ENCODE measurements around the gene JPH3.

The JPH3 gene

DNA sequence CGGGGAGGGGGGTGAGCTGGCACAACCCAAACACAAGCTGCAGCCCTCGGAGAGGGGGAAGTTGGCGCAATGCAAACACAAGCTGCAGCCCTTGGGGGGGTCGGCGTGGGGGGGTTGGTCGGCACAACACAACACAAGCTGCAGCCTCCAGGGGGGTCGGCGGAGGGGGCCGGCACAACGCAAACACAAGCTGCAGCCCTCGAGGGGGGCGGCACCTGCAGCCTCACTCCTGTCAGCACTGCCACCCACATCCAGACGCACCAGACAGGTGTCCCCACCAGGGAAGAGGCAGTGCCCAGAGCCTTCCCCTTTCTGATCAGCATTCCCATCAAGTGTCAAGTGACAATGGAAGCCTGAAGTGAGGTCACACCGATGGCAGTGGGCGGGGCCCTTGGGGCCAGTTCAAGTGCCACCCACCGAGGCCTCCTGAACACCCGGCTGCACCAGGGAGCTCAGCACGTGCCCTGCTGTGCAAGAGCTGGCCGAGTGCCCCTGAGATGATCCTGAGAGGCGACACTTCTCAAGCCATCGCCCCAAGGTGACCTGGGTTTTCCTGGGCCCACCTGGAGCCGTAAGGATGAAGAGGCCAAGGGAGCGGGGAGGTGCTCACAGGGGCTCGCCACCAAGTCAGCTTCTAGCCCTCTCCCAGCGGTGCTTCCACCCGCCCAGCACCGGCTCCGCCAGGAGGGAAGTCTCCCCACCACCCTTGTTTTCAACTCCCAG lies 104.1 kb downstream of the JPH3 start:
- Histone ChIP-seq H3K27ac (ENCODE audit: low read depth, low read length) (no peak overlapping the region), H3K9ac (ENCODE audit: low read depth in 1 of 2, low read length in 2 of 2) (no peak overlapping the region), H3K27me3 (ENCODE audit: control insufficient read depth in 1 of 2, insufficient read depth in 2 of 2, low read length in 2 of 2) (no peaks in the 10 kb centered on the region), H3K9me3 (ENCODE audit: control insufficient read depth in 1 of 2, low read length in 2 of 2) (no peaks in the 10 kb centered on the region), H3K4me3 (ENCODE audit: low read depth in 1 of 2, low read length in 2 of 2) (no peak overlapping the region), H3K4me1 (ENCODE audit: control insufficient read depth in 1 of 2, insufficient read depth in 2 of 2, low read length in 2 of 2) (peaks cover 0 to 3% of the 10 kb centered on the region in 2 donors), H3K36me3 (ENCODE audit: control insufficient read depth in 1 of 2, insufficient read depth in 2 of 2, low read length in 2 of 2) (peaks cover 13 to 64% of the 10 kb centered on the region in 2 donors)

DNA sequence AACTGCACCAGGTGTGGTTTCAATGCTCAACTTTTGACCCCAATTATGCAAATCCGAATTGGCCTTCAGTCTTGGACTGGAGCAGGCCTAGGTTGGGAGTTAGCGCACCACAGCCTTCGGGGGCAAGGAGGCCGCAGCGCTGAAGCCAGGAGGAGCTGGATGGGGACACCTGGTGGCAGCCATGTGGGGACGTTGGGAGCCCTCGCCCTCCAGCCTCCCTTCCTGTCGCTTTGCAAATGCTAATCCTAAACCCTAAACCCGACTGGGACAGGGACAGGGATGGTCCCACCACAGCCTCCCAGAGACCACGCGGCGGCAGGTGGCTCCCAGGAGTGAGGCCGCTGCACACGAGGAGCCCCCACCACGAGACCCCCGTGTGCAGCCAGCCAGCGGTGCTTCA lies 104.8 kb downstream of the JPH3 start:
- no peak overlapping the region for H3K4me3 ChIP-seq (ENCODE audit: low read depth in 1 of 2, low read length in 2 of 2)
- H3K9me3 ChIP-seq (ENCODE audit: control insufficient read depth in 1 of 2, low read length in 2 of 2): no peaks in the 10 kb centered on the region
- peaks cover 11 to 59% of the 10 kb centered on the region in 2 donors for H3K36me3 ChIP-seq (ENCODE audit: control insufficient read depth in 1 of 2, insufficient read depth in 2 of 2, low read length in 2 of 2)
- H3K4me1 ChIP-seq (ENCODE audit: control insufficient read depth in 1 of 2, insufficient read depth in 2 of 2, low read length in 2 of 2): peaks cover 1 to 3% of the 10 kb centered on the region in 2 donors
- H3K27ac ChIP-seq (ENCODE audit: low read depth, low read length): no peak overlapping the region
- no peak overlapping the region for H3K9ac ChIP-seq (ENCODE audit: low read depth in 1 of 2, low read length in 2 of 2)
- H3K27me3 ChIP-seq (ENCODE audit: control insufficient read depth in 1 of 2, insufficient read depth in 2 of 2, low read length in 2 of 2): no peaks in the 10 kb centered on the region

DNA sequence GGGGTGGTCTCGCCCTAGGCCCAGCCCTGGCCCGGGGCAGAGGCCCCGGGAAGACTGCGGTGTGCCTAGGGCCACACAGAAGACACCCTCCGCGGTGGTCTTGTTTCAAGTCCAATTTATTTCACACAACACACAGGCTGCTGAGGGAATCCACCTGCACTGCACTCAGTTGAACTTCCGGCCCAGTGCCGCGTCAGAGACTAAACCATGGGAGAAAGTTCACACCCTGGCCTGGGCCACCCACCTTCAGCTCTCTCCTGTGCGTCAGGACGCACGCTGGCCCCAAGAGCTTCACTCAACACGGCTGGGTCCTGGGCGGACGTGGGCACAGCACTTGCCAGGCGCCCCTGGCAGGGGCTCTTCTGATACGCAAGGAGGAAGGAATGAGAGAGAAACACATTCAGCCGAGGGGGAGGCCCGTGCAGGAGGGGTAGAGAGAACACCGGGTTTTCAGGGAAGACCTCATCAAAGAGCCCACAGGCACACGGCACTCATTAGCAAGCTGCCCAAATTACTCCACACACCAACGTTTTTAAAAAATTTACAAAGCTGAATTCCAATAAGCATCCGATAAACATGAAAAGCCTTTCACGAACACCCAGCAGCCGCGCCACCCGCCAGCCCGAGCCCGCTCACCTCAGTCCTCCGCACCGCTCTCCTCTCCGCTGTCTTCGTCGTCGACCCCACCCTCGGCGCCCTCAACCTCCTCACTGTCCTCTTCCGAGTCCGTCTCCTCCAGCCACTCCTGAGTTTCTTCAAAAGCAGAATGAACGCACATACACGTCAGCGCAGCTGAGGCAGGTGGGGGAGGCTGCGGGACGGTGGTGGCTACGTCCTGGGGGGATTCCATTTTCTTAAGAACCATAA lies 105.6 kb downstream of the JPH3 start:
- no peak overlapping the region for H3K9ac ChIP-seq (ENCODE audit: low read depth in 1 of 2, low read length in 2 of 2)
- peaks cover 9% of the 10 kb centered on the region in 2 donors for H3K4me1 ChIP-seq (ENCODE audit: control insufficient read depth in 1 of 2, insufficient read depth in 2 of 2, low read length in 2 of 2)
- no peak overlapping the region for H3K4me3 ChIP-seq (ENCODE audit: low read depth in 1 of 2, low read length in 2 of 2)
- no peaks in the 10 kb centered on the region for H3K27me3 ChIP-seq (ENCODE audit: control insufficient read depth in 1 of 2, insufficient read depth in 2 of 2, low read length in 2 of 2)
- peaks cover 11 to 61% of the 10 kb centered on the region in 2 donors for H3K36me3 ChIP-seq (ENCODE audit: control insufficient read depth in 1 of 2, insufficient read depth in 2 of 2, low read length in 2 of 2)
- H3K9me3 ChIP-seq (ENCODE audit: control insufficient read depth in 1 of 2, low read length in 2 of 2): no peaks in the 10 kb centered on the region
- no peak overlapping the region for H3K27ac ChIP-seq (ENCODE audit: low read depth, low read length)

DNA sequence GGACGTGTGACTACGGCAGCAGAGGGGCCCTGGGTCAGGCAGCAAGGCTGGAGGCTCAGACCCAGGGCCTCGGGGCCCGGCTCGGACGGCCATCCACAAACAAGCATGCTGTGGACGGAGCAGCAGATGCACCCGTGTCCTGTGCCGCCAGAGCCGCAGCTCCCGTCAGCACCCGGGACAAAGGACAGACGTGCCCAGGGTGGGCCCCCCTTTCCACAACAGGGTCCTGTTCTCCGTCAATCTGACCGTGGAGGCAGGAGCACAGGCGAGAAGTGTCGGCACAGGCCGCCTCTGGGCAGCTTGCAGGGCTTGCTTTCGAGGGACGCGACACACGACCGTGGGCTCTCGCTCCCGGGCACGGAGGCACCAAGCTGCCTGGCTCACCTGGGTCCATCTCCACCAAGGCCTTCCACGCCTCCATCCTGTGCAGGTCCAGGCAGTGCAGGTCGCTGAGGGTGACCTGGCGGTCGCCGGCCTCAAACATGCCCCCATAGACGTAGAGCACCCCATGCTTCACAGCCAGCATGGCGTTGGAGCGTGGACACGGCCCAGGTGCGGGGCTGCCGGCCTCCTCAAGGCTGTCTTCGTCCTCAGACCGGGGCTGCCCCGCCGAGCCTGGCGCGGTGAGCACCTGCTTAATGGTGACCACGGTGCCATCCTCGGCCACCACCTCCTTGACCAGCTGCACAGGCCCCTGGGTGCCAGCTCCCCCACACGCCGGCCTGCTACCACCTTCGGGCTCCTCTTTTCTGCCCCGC lies 106.8 kb downstream of the JPH3 start:
- Histone ChIP-seq H3K9me3 (ENCODE audit: control insufficient read depth in 1 of 2, low read length in 2 of 2) (no peaks in the 10 kb centered on the region), H3K36me3 (ENCODE audit: control insufficient read depth in 1 of 2, insufficient read depth in 2 of 2, low read length in 2 of 2) (peaks cover 14 to 54% of the 10 kb centered on the region in 2 donors), H3K4me1 (ENCODE audit: control insufficient read depth in 1 of 2, insufficient read depth in 2 of 2, low read length in 2 of 2) (peaks cover 8 to 9% of the 10 kb centered on the region in 2 donors), H3K9ac (ENCODE audit: low read depth in 1 of 2, low read length in 2 of 2) (no peak overlapping the region), H3K27me3 (ENCODE audit: control insufficient read depth in 1 of 2, insufficient read depth in 2 of 2, low read length in 2 of 2) (no peaks in the 10 kb centered on the region), H3K27ac (ENCODE audit: low read depth, low read length) (no peak overlapping the region), H3K4me3 (ENCODE audit: low read depth in 1 of 2, low read length in 2 of 2) (no peak overlapping the region)

DNA sequence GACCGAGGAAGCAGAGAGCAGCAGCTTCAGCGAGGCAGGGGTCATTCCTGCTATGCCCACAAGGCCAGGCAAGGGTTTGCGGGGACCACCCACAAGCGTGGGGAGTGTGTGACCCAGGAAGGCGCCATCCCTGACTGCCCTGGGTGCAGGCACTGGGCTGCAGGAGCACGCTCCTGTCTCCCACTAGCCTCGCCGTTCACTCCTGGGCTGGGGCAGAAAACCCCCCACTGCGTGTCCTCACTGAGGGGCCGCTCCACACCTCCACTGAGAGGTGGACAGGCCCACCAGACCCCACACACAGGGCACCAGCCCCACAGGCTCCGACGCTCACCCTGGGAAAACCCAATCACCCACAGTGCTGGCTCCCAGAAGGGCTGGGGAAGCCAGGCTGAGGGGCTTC lies 107.4 kb downstream of the JPH3 start:
- no peak overlapping the region for H3K4me3 ChIP-seq (ENCODE audit: low read depth in 1 of 2, low read length in 2 of 2)
- no peak overlapping the region for H3K27ac ChIP-seq (ENCODE audit: low read depth, low read length)
- H3K9me3 ChIP-seq (ENCODE audit: control insufficient read depth in 1 of 2, low read length in 2 of 2): no peaks in the 10 kb centered on the region
- H3K4me1 ChIP-seq (ENCODE audit: control insufficient read depth in 1 of 2, insufficient read depth in 2 of 2, low read length in 2 of 2): peaks cover 8 to 9% of the 10 kb centered on the region in 2 donors
- H3K36me3 ChIP-seq (ENCODE audit: control insufficient read depth in 1 of 2, insufficient read depth in 2 of 2, low read length in 2 of 2): peaks cover 14 to 59% of the 10 kb centered on the region in 2 donors
- no peak overlapping the region for H3K9ac ChIP-seq (ENCODE audit: low read depth in 1 of 2, low read length in 2 of 2)
- no peaks in the 10 kb centered on the region for H3K27me3 ChIP-seq (ENCODE audit: control insufficient read depth in 1 of 2, insufficient read depth in 2 of 2, low read length in 2 of 2)

DNA sequence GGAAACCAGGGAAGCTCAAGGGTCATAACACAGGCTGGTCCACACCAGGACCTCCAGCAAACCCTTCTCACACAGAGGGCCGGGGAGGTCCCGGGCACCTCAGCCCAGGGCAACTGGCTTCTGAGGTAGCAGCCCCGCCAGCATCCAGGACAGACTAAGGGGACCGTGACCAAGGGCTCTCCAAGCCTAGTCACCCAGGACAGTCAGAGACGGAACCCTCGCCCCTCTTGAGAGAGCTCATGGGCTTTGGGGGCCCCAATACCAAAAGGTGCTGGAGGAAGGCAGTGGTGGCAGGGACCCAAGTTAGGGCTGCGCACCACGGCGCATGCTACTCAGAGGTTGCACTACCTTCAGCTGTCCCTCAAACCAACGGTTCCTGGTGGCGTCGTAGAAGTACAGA lies 108.6 kb downstream of the JPH3 start:
- Histone ChIP-seq H3K27ac (ENCODE audit: low read depth, low read length) (no peak overlapping the region), H3K27me3 (ENCODE audit: control insufficient read depth in 1 of 2, insufficient read depth in 2 of 2, low read length in 2 of 2) (no peaks in the 10 kb centered on the region), H3K36me3 (ENCODE audit: control insufficient read depth in 1 of 2, insufficient read depth in 2 of 2, low read length in 2 of 2) (peaks cover 14 to 69% of the 10 kb centered on the region in 2 donors), H3K4me1 (ENCODE audit: control insufficient read depth in 1 of 2, insufficient read depth in 2 of 2, low read length in 2 of 2) (peaks cover 8 to 9% of the 10 kb centered on the region in 2 donors), H3K4me3 (ENCODE audit: low read depth in 1 of 2, low read length in 2 of 2) (no peak overlapping the region), H3K9me3 (ENCODE audit: control insufficient read depth in 1 of 2, low read length in 2 of 2) (no peaks in the 10 kb centered on the region), H3K9ac (ENCODE audit: low read depth in 1 of 2, low read length in 2 of 2) (no peak overlapping the region)

DNA sequence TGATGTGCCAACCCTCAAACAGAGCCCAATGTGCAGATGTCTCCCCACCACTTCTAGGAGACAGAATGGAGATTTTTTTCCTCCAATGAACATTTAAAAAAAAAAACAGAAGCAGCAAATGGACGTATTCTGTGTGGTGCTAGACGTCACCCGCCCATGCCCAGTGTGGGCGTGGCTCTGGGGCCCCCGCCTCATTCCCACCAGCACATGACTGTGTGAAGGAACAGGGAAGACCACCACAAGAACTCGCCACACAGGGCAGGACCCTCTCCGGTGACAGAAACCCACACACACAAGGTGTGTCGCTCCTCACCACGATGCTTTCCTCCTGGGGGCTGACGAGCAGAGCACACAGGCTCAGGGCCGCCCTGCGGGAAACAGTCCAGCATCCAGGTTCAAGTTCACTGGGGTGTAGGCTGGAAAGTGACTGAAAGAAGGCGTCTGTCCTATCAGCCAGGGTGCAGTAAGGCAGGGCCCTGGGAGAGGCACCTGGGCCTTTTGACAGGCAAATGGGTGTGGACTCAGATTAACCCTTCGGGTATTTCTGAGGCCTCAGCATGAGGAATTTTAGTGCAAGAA lies 110.0 kb downstream of the JPH3 start:
- no peak overlapping the region for H3K4me3 ChIP-seq (ENCODE audit: low read depth in 1 of 2, low read length in 2 of 2)
- H3K27me3 ChIP-seq (ENCODE audit: control insufficient read depth in 1 of 2, insufficient read depth in 2 of 2, low read length in 2 of 2): no peaks in the 10 kb centered on the region
- H3K36me3 ChIP-seq (ENCODE audit: control insufficient read depth in 1 of 2, insufficient read depth in 2 of 2, low read length in 2 of 2): peaks cover 11 to 70% of the 10 kb centered on the region in 2 donors
- peaks cover 8 to 9% of the 10 kb centered on the region in 2 donors for H3K4me1 ChIP-seq (ENCODE audit: control insufficient read depth in 1 of 2, insufficient read depth in 2 of 2, low read length in 2 of 2)
- H3K9me3 ChIP-seq (ENCODE audit: control insufficient read depth in 1 of 2, low read length in 2 of 2): no peaks in the 10 kb centered on the region
- H3K9ac ChIP-seq (ENCODE audit: low read depth in 1 of 2, low read length in 2 of 2): no peak overlapping the region
- H3K27ac ChIP-seq (ENCODE audit: low read depth, low read length): no peak overlapping the region

DNA sequence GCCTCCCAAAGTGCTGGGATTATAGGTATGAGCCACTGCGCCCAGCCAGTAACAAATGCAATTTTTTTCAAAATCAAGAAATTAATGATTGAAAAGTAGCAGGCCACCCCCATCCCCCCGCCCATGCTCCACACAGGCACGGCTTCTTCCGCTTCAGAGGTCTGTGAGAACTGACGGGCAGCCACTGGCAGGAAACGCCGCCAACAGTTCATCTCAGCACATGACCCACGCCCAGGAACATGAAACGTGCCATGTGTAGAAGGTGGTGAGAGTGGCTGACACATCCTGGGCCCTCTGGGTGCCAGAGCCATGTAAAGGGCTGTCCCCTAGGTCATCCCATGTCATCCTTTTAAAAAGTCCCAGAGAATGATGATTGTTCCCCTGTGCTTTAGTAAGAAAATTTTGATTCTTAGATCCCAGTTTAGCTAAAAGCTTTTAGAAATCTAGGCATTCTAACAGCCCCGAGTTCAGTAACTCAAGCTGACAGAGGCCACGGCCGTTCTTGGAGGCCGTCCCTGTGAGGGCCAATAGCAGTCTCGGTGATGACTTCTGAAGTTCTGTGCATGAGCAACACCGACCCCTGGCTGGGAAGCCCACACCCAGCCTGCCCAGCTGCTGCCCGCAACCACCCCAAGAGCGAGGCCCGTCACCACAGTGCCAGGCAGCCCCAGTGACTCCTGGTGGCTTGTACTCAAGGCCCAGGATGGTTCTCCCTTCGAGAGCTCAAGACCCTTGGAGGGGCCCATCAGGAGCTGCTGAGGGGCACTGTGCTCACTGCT lies 111.3 kb downstream of the JPH3 start:
- peaks cover 11 to 64% of the 10 kb centered on the region in 2 donors for H3K36me3 ChIP-seq (ENCODE audit: control insufficient read depth in 1 of 2, insufficient read depth in 2 of 2, low read length in 2 of 2)
- no peaks in the 10 kb centered on the region for H3K9me3 ChIP-seq (ENCODE audit: control insufficient read depth in 1 of 2, low read length in 2 of 2)
- H3K4me1 ChIP-seq (ENCODE audit: control insufficient read depth in 1 of 2, insufficient read depth in 2 of 2, low read length in 2 of 2): peaks cover 8 to 9% of the 10 kb centered on the region in 2 donors
- no peaks in the 10 kb centered on the region for H3K27me3 ChIP-seq (ENCODE audit: control insufficient read depth in 1 of 2, insufficient read depth in 2 of 2, low read length in 2 of 2)
- no peak overlapping the region for H3K9ac ChIP-seq (ENCODE audit: low read depth in 1 of 2, low read length in 2 of 2)
- no peak overlapping the region for H3K4me3 ChIP-seq (ENCODE audit: low read depth in 1 of 2, low read length in 2 of 2)
- H3K27ac ChIP-seq (ENCODE audit: low read depth, low read length): no peak overlapping the region

DNA sequence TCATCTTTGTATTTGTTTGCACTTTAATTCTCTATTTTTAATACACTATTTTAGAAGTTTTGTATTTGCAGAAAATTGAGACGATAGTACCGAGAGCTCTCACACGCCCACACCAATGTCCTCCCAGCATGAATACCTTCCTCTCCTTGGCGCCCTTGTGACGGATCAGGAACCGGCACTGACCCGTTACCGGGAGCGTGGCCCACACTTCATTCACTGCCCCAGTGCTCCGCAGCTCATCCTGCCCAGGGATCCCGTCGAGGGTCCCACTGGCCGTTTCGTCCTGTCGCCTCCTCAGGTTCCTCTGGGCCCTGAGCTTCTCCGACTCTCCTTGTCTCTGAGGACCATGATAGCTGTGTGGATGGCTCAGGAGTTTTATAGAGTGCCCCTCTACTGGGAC lies 112.9 kb downstream of the JPH3 start:
- Histone ChIP-seq H3K27me3 (ENCODE audit: control insufficient read depth in 1 of 2, insufficient read depth in 2 of 2, low read length in 2 of 2) (no peaks in the 10 kb centered on the region), H3K9me3 (ENCODE audit: control insufficient read depth in 1 of 2, low read length in 2 of 2) (no peaks in the 10 kb centered on the region), H3K4me1 (ENCODE audit: control insufficient read depth in 1 of 2, insufficient read depth in 2 of 2, low read length in 2 of 2) (peaks cover 8 to 9% of the 10 kb centered on the region in 2 donors), H3K9ac (ENCODE audit: low read depth in 1 of 2, low read length in 2 of 2) (no peak overlapping the region), H3K27ac (ENCODE audit: low read depth, low read length) (no peak overlapping the region), H3K36me3 (ENCODE audit: control insufficient read depth in 1 of 2, insufficient read depth in 2 of 2, low read length in 2 of 2) (peaks cover 11 to 56% of the 10 kb centered on the region in 2 donors), H3K4me3 (ENCODE audit: low read depth in 1 of 2, low read length in 2 of 2) (no peak overlapping the region)
